GM12891 (cell line): ENCODE results near the gene NOL9.

Source experiments
- POLR2A ChIP-seq: IDR thresholded peaks from 2 replicates; pipeline ENCODE4 v1.6.1; 2011; ENCODE audit warnings: low read depth, low read length, control low read depth
- POLR2AphosphoS5 ChIP-seq: IDR thresholded peaks from 2 replicates; pipeline ENCODE4 v1.6.1; 2011; ENCODE audit warnings: low read depth, low read length, control low read depth
- SPI1 ChIP-seq: IDR thresholded peaks from 2 replicates; pipeline ENCODE4 v1.6.1; 2011; ENCODE audit warnings: low read depth, low read length, control low read depth

DNA sequence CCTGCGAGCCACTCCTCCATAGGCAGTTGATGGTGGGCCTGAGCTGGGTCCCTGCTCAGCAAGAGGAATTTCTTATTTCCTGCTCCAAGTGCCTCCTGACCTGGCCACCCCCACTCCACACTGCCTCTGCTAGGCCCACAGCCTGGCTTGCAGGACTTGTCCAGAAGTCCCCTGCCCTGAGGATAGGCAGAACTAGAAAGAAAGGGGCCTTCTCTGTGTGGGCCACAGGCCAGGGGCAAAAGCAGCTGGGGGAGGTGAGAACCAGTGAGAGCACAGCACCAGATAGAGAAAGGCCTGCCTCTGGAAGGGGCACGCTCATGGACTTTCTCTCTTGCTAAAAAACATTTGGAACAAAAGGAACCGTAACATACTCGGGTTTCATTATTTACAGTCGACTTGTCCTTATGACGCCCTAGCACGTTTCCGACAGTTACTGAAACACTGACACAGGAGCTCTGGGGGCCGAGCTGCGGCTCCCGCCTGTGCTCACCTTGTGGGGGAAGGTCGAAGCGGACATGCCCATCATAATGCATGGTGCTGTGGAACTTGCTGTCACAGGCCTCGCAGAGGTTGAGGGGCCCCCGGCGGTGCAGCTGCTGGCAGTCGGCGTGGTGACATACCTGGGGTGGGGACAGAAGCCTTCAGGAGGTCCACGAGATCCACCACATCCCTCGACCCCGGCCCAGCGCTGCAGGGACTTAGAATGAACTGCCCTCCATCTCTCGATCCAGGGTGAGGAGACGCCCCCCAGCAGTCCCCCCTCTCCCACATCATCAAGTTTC lies 77.1 kb downstream of the NOL9 start:
- TF ChIP-seq POLR2A (no peak), SPI1 (no peak), POLR2AphosphoS5 (no peak)
